ENCODE data around the gene TMEM244.
"Not testable (repeated sequence)": the region's sequence is repeated elsewhere in the genome, so short reads cannot be mapped to it uniquely, and the experiment has no call there.

TMEM244 gene

GRCh38 chr6:129860908-129861665, at the start of gene TMEM244:
Gene TMEM244 (minus strand): TSS chr6:129861315. CDS start chr6:129861188, 127 bp downstream.
- no peak for DNase-seq

DNA sequence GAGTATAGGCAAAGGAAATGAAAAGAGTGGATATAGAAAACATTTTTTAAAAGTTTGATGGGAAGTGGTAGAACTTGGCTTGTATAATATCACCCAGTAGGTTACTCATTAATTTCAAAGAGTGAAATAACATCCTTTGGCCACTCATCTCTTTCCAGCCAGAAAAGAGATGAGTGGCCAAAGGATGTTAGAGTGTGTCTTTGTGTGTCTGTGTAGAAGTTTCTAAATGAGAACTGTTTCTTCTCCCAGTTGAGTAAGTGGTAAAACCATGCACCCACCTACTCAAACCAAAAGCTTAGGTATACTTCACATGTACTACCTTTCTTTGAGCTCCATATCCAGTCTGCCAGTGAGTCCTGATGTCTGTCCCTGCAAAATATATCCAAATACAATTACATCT, 47.7 kb upstream of the TMEM244 start:
- no peak for DNase-seq

GRCh38 chr6:129908356-129908755, 47.2 kb upstream of the TMEM244 start:
- DNase-seq, result no peak

GRCh38 chr6:129906515-129907077, 45.5 kb upstream of the TMEM244 start:
- DNase-seq, result no peak

DNA sequence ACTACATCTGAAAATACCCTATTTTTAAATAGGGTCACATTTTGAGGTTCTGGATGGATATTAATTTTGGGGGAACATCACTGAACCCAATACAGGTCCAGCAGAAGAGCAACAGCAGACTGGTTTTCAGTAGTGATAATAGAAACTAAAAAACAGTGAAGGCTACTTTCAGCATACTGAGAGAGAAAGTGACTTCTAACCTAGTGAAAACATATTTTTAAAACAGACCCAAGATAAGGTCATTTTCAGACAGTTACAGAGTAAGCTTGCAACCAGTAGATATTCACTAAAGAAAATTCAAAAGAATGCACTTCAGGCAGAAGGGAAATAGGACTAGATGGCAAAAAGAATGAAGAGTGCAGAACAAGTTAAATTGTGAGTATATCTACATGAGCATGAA, 42.0 kb upstream of the TMEM244 start:
- DNase-seq, result no peak

GRCh38 chr6:129902681-129903080, 41.6 kb upstream of the TMEM244 start:
- no peak for DNase-seq

- no peak for DNase-seq
Measured at GRCh38 chr6:129901910-129902309, 40.8 kb upstream of the TMEM244 start.

DNA sequence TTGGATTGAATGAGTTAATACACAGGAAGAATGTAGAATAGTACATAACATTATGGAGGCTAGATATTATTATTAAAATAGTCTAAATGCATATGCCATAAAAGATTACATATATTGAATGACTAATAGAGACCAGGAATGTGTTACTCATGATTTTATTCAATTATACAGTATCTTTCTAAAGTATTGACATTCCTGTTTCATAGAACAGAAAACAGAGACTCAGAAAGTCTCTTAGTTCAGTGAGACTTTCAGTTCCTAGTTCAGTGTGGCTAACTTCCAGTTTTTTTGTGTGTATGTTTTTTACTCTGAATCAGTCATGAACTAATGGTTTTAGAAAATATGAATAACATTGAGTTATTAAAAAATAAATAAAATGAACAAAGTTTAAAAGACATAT, 34.6 kb upstream of the TMEM244 start:
- DNase-seq, result no peak

DNA sequence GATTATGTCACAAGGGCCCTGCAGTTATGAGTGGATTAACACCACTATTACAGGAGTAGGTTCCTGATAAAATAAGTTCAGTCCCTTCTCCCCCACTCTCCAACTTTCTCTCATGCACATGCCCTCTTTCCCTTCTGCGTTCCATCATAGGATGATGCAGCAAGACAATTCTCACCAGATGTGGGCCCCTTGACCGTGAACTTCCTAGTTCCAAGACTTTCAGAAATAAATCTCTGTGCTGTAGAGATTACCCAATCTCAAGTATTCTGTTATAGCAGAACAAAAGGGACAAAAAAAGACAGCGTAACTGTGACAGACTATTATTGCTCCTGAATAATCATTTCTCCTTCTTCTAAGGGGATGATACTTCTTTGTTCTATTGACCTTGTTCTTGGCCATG, 33.8 kb upstream of the TMEM244 start:
- DNase-seq, result no peak

DNA sequence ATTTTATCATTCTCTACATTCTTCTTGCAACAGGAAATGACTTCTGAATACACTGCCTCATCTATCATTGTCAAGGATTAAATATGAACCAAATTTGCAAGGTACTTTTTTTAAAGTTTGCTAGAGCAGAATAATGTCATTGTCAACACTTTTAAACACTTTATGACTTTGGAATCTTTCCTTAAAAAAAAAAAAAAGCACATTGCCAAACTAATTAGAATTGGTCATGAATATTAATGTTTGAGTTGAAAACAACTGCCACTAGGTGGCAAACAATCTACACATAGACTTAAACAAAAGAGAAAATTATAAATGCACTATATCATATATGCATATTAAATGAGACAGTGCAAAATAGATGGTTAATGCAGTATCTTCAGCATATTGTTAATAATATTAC, 32.5 kb upstream of the TMEM244 start:
- DNase-seq, result no peak

- no peak for DNase-seq
Measured at GRCh38 chr6:129890701-129891100, 29.6 kb upstream of the TMEM244 start.

GRCh38 chr6:129890164-129890563, 29.0 kb upstream of the TMEM244 start:
- no peak for DNase-seq

GRCh38 chr6:129889580-129889979, 28.5 kb upstream of the TMEM244 start:
- no peak for DNase-seq

GRCh38 chr6:129886401-129887155, 25.5 kb upstream of the TMEM244 start:
- no peak for DNase-seq

DNA sequence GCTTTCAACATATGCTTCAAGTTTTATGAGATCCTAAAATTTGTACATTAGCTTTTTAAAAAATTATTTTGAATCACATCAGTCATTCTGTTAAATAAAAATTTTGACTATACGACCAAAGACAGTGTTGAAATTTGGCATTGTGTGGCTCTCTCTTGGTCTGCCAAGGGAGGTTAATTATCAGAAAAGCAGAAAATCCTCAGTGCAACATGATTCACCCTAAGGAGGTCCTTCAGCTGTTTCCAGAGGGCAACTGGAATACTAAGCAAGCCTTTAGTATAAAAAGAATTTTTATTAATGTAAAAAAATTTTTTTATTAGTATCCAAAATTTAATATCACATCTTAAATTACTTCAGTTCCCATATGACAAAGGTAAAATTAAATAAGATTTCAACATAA, 23.1 kb upstream of the TMEM244 start:
- DNase-seq, result no peak

DNA sequence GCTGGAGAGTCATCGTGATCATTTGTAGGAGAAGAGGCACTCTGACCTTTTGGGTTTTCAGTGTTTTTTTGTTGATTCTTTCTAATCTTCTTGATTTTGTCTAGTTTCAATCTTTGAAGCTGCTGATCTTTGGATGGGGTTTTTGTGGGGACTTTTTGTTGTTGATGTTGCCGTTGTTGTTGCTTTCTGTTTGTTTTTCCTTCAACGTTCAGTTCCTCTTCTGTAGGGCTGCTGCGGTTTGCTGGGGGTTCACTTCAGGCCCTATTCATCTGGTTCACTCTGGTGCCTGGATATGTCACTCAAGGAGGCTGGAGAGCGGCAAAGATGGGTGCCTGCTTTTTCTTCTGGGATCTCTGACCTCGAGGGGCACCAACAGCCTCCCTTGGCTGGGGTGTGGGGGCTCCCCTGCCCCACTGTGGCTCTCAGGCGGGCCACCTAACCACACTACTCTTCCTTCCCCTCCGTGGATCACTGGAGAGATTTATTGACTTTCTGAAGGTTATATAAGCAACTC, 21.5 kb upstream of the TMEM244 start:
- DNase-seq, result no peak

GRCh38 chr6:129877894-129878293, 16.8 kb upstream of the TMEM244 start:
- not testable (repeated sequence) for DNase-seq

GRCh38 chr6:129875610-129876520, 14.8 kb upstream of the TMEM244 start:
- DNase-seq, result no peak

DNA sequence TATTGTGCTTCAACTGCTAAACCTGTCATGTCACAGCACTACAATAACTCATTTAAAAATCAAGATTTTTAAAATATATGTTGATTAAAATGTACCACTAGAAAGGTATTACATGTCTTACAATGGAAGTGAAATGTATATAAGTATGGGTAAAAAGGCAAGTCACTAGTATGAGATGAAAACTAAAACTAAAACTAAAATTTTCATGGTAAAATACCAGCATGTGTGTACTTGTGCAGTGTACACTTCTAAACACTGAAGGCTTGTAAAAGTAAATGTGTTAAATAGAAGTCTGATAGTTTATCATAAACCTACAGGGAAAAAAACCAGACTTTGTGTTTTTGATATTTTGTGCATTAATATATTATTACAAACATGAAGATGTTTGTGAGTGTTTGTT, 13.7 kb upstream of the TMEM244 start:
- DNase-seq, result no peak

DNA sequence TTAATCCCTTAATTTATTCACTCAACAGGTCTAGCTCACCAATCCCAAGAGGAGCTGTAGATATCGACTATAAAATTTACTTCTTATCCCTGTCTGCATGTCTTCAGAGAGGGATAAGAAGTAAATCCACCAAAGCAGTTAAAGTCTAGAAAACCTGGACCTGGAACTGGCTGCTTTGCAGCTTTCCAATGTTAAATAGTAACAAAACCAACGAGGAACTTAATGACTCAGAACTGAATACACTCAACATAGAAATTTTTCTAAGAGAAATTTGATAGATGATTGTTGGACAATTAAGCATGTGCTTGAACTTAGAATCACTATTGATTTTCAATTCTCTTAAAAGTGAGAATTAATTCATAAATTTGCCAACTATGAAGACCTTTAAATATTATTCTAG, 11.5 kb upstream of the TMEM244 start:
- no peak for DNase-seq

- no peak for DNase-seq
Measured at GRCh38 chr6:129871221-129871620, 10.1 kb upstream of the TMEM244 start.

- DNase-seq, result no peak
Measured at GRCh38 chr6:129867403-129867802, 6.3 kb upstream of the TMEM244 start.

DNA sequence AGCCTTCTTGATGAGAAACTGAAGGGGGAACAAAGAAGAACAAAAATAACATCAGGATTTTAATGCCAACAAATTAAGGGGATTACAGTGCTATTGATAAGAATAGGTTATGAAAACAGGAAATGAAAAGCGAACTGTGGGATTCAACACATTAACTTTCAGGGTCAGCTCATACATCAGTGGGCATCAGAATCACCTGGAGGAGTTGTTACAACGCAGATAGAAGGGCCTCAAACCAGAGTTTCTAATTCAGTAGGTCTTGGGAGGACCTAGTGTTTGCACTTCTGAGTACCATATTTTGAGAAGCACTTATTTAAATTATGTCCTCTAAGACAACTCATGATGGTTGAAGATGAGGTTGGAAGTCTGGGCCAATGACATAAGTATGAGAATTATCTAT, 5.6 kb upstream of the TMEM244 start:
- DNase-seq, result no peak

All from NCI-H1048 (cell line).